Ishikawa (cell line): ENCODE data around the gene KIF27.

ENCODE experiments used
- EP300 ChIP-seq: IDR thresholded peaks from 2 replicates; pipeline ENCODE4 v1.6.1; 2012; ENCODE audit warnings: borderline replicate concordance
- TEAD4 ChIP-seq: IDR thresholded peaks from 2 replicates; pipeline ENCODE4 v1.6.1; 2012
- ZBTB7A ChIP-seq: IDR thresholded peaks from 2 replicates; pipeline ENCODE4 v1.6.1; 2012; ENCODE audit warnings: low read depth
- TF ChIP-seq, protein P1 (sequence below): IDR thresholded peaks from 2 replicates; pipeline ENCODE4 v1.6.1; 2012
- TF ChIP-seq, protein P2 (sequence below): IDR thresholded peaks from 2 replicates; pipeline ENCODE4 v1.6.1; 2012; ENCODE audit warnings: low read depth, mild to moderate bottlenecking

DNA sequence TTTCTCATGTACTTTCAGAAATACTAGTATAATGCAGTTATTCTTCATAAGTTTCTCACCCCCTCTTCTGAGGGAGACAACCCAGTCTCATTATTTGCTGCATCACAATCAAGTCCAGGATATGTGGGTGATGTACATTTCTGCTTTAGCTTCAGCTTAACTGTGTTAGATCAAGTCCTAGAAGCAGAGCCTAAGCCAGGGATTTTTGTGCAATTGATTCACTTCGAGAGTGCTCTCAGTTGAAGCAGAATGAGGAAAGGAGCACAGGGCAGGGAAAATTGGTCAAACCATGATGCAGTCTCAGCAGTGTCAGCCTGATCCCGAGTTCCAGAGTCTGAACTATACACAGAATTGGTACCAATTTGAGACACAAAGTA, 43.7 kb upstream of the KIF27 start:
- TF ChIP-seq EP300: no peak
- no peak for TF ChIP-seq TEAD4
- TF ChIP-seq, protein P1, sequence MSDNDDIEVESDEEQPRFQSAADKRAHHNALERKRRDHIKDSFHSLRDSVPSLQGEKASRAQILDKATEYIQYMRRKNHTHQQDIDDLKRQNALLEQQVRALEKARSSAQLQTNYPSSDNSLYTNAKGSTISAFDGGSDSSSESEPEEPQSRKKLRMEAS: no peak
- TF ChIP-seq ZBTB7A: no peak
- TF ChIP-seq, protein P2, sequence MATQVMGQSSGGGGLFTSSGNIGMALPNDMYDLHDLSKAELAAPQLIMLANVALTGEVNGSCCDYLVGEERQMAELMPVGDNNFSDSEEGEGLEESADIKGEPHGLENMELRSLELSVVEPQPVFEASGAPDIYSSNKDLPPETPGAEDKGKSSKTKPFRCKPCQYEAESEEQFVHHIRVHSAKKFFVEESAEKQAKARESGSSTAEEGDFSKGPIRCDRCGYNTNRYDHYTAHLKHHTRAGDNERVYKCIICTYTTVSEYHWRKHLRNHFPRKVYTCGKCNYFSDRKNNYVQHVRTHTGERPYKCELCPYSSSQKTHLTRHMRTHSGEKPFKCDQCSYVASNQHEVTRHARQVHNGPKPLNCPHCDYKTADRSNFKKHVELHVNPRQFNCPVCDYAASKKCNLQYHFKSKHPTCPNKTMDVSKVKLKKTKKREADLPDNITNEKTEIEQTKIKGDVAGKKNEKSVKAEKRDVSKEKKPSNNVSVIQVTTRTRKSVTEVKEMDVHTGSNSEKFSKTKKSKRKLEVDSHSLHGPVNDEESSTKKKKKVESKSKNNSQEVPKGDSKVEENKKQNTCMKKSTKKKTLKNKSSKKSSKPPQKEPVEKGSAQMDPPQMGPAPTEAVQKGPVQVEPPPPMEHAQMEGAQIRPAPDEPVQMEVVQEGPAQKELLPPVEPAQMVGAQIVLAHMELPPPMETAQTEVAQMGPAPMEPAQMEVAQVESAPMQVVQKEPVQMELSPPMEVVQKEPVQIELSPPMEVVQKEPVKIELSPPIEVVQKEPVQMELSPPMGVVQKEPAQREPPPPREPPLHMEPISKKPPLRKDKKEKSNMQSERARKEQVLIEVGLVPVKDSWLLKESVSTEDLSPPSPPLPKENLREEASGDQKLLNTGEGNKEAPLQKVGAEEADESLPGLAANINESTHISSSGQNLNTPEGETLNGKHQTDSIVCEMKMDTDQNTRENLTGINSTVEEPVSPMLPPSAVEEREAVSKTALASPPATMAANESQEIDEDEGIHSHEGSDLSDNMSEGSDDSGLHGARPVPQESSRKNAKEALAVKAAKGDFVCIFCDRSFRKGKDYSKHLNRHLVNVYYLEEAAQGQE: no peak
